ENCODE data around the gene YTHDF1.

YTHDF1 gene

DNA sequence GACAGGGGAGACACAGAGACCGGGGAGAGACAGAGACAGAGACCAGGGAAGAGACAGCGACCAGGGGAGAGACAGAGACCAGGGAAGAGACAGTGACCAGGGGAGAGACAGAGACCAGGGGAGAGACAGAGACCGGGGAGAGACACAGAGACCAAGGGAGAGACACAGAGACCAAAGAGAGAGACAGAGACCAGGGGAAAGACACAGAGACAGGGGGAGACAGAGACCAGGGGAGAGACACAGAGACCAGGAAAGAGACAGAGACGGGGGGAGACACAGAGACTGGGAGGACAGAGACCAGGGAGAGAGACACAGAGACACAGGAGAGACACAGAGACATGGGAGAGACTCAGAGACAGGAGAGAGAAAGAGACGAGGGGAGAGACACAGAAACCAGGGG lies 43.9 kb downstream of the YTHDF1 start:
- H3K4me3 ChIP-seq (ENCODE audit: low read depth, low read length) = no peak overlapping the region
- TF ChIP-seq, protein P1, sequence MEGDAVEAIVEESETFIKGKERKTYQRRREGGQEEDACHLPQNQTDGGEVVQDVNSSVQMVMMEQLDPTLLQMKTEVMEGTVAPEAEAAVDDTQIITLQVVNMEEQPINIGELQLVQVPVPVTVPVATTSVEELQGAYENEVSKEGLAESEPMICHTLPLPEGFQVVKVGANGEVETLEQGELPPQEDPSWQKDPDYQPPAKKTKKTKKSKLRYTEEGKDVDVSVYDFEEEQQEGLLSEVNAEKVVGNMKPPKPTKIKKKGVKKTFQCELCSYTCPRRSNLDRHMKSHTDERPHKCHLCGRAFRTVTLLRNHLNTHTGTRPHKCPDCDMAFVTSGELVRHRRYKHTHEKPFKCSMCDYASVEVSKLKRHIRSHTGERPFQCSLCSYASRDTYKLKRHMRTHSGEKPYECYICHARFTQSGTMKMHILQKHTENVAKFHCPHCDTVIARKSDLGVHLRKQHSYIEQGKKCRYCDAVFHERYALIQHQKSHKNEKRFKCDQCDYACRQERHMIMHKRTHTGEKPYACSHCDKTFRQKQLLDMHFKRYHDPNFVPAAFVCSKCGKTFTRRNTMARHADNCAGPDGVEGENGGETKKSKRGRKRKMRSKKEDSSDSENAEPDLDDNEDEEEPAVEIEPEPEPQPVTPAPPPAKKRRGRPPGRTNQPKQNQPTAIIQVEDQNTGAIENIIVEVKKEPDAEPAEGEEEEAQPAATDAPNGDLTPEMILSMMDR (IDR thresholded peaks at IDR 0.05; ENCODE audit: borderline replicate concordance, insufficient read depth, low read depth, low read length) = no peak

DNA sequence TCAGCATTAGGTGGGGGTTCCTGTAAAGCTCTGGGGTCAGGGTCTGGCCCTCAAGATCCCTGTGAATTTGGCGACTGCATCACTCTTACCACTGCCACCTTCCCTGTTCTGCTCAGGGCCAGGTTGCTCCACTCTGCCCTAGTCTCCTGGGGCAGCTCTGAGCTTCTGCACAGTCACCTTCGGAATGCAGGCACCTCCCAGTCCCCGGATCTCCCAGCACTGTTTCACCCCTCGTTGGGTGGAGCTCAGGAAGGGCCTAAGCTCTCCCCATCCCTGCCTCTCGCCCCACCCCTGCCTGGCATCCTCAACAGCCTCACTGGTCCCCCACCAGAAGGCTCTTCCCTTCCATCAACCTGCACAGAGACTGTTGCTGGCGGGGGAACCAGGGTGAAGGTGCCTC lies 46.2 kb downstream of the YTHDF1 start:
- TF ChIP-seq, protein P1 (IDR thresholded peaks at IDR 0.05; ENCODE audit: borderline replicate concordance, insufficient read depth, low read depth, low read length) = no peak
- no peak overlapping the region for H3K4me3 ChIP-seq (ENCODE audit: low read depth, low read length)

DNA sequence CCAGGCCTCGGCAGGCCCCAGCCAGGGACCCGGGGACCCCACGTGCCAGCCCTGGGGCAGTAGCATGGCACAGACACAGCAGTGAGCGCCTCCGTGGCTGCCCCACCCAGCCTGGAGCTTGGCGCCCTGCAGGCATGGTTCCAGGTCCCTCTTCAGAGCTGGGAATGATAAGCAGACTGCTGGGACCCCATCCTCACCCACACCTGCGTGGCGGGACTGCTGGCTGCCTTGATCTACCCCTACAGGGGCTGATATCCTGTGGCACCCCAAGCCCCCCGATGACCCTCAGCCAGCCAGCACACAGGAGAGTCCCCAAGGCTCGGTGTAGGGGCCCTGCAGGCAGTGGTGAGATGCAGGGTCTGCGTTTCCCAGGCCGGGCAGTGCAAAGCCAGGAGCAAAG lies 47.1 kb downstream of the YTHDF1 start:
- TF ChIP-seq, protein P1 (IDR thresholded peaks at IDR 0.05; ENCODE audit: borderline replicate concordance, insufficient read depth, low read depth, low read length) = no peak
- H3K4me3 ChIP-seq (ENCODE audit: low read depth, low read length) = no peak overlapping the region

DNA sequence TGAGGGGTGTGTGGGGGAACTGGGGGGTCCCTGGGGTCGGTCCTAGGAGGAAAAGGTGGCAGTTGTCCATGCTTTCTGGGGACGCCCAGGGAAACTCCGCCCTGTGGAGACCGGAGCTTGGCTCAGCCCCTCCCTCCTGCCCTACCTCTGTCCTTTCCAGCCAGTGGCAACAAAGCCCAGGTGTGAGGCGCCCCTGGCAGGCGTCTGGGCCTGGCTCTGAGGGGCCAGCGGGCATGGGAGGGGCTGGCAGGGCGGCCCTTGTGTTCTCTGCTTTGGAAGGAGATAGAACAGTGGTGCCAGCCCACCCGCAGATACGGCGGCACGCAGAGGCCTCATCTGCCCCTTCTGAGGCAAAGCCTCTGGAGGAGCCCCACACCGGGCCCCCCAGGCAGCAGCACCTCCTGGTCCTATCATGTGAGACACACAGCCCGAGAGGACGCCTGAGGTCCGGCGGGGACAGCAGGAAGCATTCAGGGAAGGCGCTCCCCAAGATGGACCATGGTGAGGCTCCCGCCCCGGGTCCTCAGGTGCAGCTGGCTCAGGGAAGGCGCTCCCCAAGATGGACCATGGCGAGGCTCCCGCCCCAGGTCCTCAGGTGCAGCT lies 47.9 kb downstream of the YTHDF1 start:
- TF ChIP-seq, protein P1 (IDR thresholded peaks at IDR 0.05; ENCODE audit: borderline replicate concordance, insufficient read depth, low read depth, low read length) = no peak

DNA sequence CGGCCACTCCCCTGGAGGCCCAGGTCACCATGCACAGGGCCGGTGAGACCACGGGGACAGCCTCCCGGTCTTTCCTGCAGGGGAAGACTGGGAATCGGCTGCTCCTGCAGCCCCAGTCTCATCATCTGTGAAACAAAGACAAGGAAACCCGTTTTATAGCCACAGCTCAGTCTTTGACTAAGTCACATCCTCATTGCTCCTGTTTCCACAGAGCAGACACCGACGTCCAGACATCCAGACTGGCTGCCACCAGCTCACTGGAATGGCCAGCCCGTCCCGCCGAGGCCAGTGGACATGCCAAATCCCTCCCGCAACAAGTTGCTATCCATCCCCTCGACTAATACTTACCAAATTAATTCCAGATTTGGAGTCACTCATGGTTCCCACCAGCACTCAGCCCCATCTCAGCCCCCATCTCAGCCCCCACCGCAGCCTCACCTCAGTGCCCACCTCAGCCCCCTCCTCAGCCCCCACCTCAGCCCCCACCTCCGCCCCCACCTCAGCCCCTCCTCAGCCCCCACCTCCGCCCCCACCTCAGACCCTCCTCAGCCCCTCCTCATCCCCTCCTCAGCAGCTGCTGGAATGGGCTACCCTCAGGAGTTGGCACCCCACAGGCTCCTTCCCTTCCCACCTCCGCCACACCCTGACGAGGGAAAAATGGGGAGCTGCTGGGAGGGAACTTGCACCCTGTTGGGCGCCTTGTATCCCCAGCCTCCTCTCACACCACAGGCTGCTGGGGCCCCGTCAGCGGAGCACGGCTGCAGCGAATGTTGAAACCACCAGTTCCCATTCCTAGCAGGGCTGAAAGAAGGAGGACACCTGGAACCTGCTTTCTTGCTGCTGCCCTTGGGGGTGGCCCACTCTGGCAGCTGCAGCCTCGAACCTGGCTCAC lies 48.7 kb downstream of the YTHDF1 start:
- H3K4me3 ChIP-seq (ENCODE audit: low read depth, low read length) = no peak overlapping the region
- TF ChIP-seq, protein P1 (IDR thresholded peaks at IDR 0.05; ENCODE audit: borderline replicate concordance, insufficient read depth, low read depth, low read length) = no peak

More for the DNA sequence above, 47.9 kb downstream of the YTHDF1 start:
- H3K4me3 ChIP-seq (ENCODE audit: low read depth, low read length) = no peak overlapping the region

DNA sequence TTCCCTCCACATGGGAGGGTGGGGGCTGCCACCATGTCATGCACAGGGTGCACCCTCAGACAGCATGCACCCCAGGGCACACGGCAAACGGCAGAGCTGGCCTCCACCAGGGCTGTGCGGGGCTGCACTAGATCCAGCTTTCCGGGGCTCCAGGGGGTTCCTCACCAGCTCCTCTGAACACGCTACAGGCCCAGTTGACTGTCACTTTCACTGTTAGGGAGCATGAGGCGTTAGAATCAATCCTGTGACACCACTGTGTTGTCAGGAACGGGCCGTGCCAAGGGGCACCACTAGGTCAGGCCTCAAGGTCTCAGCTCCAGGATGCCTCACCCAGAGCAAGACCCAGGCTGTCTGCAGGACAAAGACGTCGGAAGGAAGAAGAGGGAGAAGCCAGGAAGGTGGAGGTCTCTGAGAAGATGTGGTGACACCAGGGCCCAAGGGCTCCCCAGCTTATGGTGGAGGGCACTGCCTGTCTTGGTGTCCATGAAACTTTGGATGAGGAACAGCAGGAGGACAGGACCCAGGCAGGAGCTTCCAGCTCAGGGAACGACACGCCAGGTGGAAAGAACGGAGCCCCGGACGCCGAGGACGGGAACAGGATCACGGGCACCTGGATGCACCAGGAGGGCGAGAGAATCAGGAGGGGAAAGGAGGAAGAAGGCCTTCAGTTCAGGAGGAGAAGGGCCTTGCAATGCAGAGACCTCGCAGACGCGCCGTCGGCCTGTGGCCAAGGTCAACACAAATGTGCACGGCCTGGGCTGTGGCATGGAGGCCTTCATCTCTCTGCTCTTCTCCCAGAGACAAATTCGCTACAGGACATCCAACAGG lies 49.5 kb downstream of the YTHDF1 start:
- H3K4me3 ChIP-seq (ENCODE audit: low read depth, low read length) = no peak overlapping the region
- TF ChIP-seq, protein P1 (IDR thresholded peaks at IDR 0.05; ENCODE audit: borderline replicate concordance, insufficient read depth, low read depth, low read length) = no peak
